ENCODE data around the gene MCF2L2. TPM values are rescaled to one million over a fixed set of nuclear protein-coding genes. Genes with fewer than 3 reads are reported as not detected.

MCF2L2 gene
- total and polyA plus RNA-seq, 2 of the 13 experiments (the other 11 are each of a cell fraction or from before 2014, with no cell fraction given), result not detected

- DNase-seq (ENCODE audit: low spot score), result no peak
- Histone ChIP-seq H4K20me1 (ENCODE audit: insufficient read depth, low read length) (no peaks in the 10 kb centered on the region), H3K27me3 (ENCODE audit: control insufficient read depth in 1 of 2, insufficient read depth in 2 of 2, low read length in 2 of 2) (peaks cover 2 to 38% of the 10 kb centered on the region in 2 experiments), H3K79me2 (ENCODE audit: insufficient read depth, low read length) (no peaks in the 10 kb centered on the region), H3K9me3 (ENCODE audit: low read length) (no peaks in the 10 kb centered on the region), H3K4me3 (replicated peaks in 1 of 3; ENCODE audit: insufficient read depth in 1 of 3, low read depth in 2 of 3, low read length in 3 of 3) (no peak overlapping the region), H3K9ac (ENCODE audit: insufficient read depth, low read depth, low read length) (no peak overlapping the region), H3K4me2 (ENCODE audit: low read depth, low read length) (no peak overlapping the region), H3K27ac (ENCODE audit: extremely low read length, insufficient read depth, low read length) (no peak overlapping the region), H2AFZ (ENCODE audit: low read length) (no peak overlapping the region), H3K36me3 (replicated peaks in 1 of 2; ENCODE audit: control insufficient read depth in 1 of 2, insufficient read depth in 2 of 2, low read length in 2 of 2) (no peaks in the 10 kb centered on the region), H3K4me1 (ENCODE audit: insufficient read depth, low read length) (no peaks in the 10 kb centered on the region)
- WGBS (ENCODE audit: low lambda C conversion rate), result 37% methylated on average over 3 of the region's 3 CpGs
- ATAC-seq, result no peak
- in situ Hi-C loops (cut with HindIII; ENCODE audit: extremely low pct_ligation_motif_present, low pct_unique_long_range_greater_than_20kb) (no loop called here), intact Hi-C loops (cut with micrococcal nuclease; ENCODE audit: unreplicated experiment) (no loop called here)
- FAIRE-seq, result no peak
- CTCF ChIA-PET (ENCODE audit: low intra/inter-chr PET ratio, low total read pairs), result no interaction called here
- POLR2A ChIA-PET, result no interaction called here
- BruUV-seq (replicated peaks), result no TSS peak
- TF ChIP-seq RFX1 (IDR thresholded peaks at IDR 0.05), result no peak
- no peak for TF ChIP-seq SPEN (CRISPR knock-in tag; IDR thresholded peaks at IDR 0.05; ENCODE audit: low read depth)
- TF ChIP-seq MYNN (CRISPR knock-in tag; IDR thresholded peaks at IDR 0.05; ENCODE audit: low read depth), result no peak
- TF ChIP-seq BRF2 (CRISPR knock-in tag; IDR thresholded peaks at IDR 0.05), result no peak
- no peak for TF ChIP-seq ZSCAN22 (CRISPR knock-in tag; IDR thresholded peaks at IDR 0.05)
- no peak for TF ChIP-seq ZBTB10 (CRISPR knock-in tag; IDR thresholded peaks at IDR 0.05; ENCODE audit: borderline replicate concordance)
- TF ChIP-seq NBN (conservative IDR thresholded peaks at IDR 0.05), result no peak
- TF ChIP-seq ZNF792 (CRISPR knock-in tag; IDR thresholded peaks at IDR 0.05), result no peak
- TF ChIP-seq MYC (CRISPR knock-in tag; IDR thresholded peaks at IDR 0.05; ENCODE audit: borderline replicate concordance), result no peak
Measured at GRCh38 chr3:183378008-183378407, 50.4 kb downstream of the MCF2L2 start.

All from HepG2 (cell line).